Esophagus muscularis mucosa (tissue), 4 donors: ENCODE measurements around the gene DIP2B. TPM values are rescaled to one million over a fixed set of nuclear protein-coding genes. Genes with fewer than 3 reads are reported as not detected.
A peak's percentile ranks its signal among the peaks of the same experiment; 100 is the strongest.
"Not testable (repeated sequence)": the region's sequence is repeated elsewhere in the genome, so short reads cannot be mapped to it uniquely, and the experiment has no call there.

ENCODE experiments used
- DNase-seq: peaks from one replicate; pipeline ENCODE4 v3.0.0-alpha.2; 2017; ENCODE audit errors: extremely low spot score
- H3K27ac ChIP-seq, 4 donors: fragments of 200-600 bp; sonication (generic); replicated peaks in 1 of 4; 1 replicate in 3 of 4; 2 replicates in 1 of 4; pipeline ENCODE4 v1.5.1; 2016 to 2019; ENCODE audit warnings: mild to moderate bottlenecking in 1 of 4
- H3K27me3 ChIP-seq, 4 donors: fragments of 200-600 bp; sonication (generic); one replicate each; pipeline versions ENCODE4 v1.5.1 to v1.6.0; 2016 to 2019
- H3K36me3 ChIP-seq, 4 donors: fragments of 200-600 bp; sonication (generic); one replicate each; pipeline ENCODE4 v1.5.1; 2016 to 2019
- H3K4me1 ChIP-seq, 4 donors: fragments of 200-600 bp; sonication (generic); one replicate each; pipeline ENCODE4 v1.5.1; 2016 to 2019
- H3K4me3 ChIP-seq, 4 donors: fragments of 200-600 bp; sonication (generic); 1 replicate in 2 of 4; 2 replicates in 2 of 4; pipeline ENCODE4 v1.5.1; 2016 to 2019; ENCODE audit warnings: mild to moderate bottlenecking in 4 of 4, moderate library complexity in 1 of 4
- H3K9me3 ChIP-seq, 4 donors: fragments of 200-600 bp; sonication (generic); 1 replicate in 3 of 4; 2 replicates in 1 of 4; pipeline ENCODE4 v1.5.1; 2016 to 2019
- EP300 ChIP-seq: sonication (generic); formaldehyde crosslinking; IDR thresholded peaks from one replicate; pipeline ENCODE4 v1.6.1; 2017; ENCODE audit warnings: antibody characterized with exemption
- POLR2A ChIP-seq: fragments of 450-650 bp; IDR thresholded peaks from one replicate; pipeline ENCODE4 v1.6.1; 2017; ENCODE audit warnings: antibody characterized with exemption, moderate library complexity, mild to moderate bottlenecking, low read depth
- POLR2AphosphoS5 ChIP-seq, 2 donors: sonication (generic); formaldehyde crosslinking; IDR thresholded peaks; one replicate each; pipeline ENCODE4 v1.6.1; 2017; ENCODE audit warnings: antibody characterized with exemption in 2 of 2
- WGBS: methylation state at CpG from one replicate; pipeline ENCODE4 v1.1.5; 2018; 5-methylcytosine and 5-hydroxymethylcytosine counted together
- intact Hi-C: fragments of 100-400 bp; cut with DNase I; formaldehyde crosslinking; loops from one replicate; pipeline ENCODE4 v1.15.1; 2023
- total RNA-seq, 4 donors: library from RNA; depleted of rRNA; stranded (reverse); fragments of >200 nt; gene quantifications; one replicate each; pipeline versions ENCODE4 v1.1.0 to v1.2.1, GENCODE V29; 2016
- TF ChIP-seq, protein P1 (sequence below), 3 experiments: fragments of 200-600 bp in 2 of 3; fragments of 450-650 bp in 1 of 3; sonication (generic) in 2 of 3; IDR thresholded peaks; one replicate each; pipeline ENCODE4 v1.5.1; 2017 to 2019; ENCODE audit warnings: antibody characterized with exemption in 3 of 3, mild to moderate bottlenecking in 2 of 3, moderate library complexity in 1 of 3

The DIP2B gene
- total RNA-seq, 4 donors from 2014 or later = 18.7 to 23.0 (median 20.6) TPM

DNA sequence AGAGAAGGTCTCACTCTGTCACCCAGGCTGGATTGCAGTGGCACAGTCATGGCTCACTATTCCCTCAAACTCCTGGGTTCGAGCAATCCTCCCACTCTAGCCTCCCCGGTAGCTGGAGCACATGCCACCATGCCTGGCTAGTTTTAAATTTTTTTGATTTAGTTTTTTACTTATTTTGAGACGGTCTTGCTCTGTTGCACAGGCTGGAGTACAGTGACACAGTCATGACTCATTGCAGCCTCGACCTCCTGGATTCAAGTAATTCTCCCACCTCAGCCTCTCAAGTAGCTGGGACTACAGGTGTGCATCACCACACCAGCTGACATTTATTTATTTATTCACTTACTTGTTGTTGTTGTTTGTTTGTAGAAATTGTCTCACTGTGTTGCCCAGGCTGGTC, 22.2 kb upstream of the DIP2B start:
- TF ChIP-seq, protein P1, sequence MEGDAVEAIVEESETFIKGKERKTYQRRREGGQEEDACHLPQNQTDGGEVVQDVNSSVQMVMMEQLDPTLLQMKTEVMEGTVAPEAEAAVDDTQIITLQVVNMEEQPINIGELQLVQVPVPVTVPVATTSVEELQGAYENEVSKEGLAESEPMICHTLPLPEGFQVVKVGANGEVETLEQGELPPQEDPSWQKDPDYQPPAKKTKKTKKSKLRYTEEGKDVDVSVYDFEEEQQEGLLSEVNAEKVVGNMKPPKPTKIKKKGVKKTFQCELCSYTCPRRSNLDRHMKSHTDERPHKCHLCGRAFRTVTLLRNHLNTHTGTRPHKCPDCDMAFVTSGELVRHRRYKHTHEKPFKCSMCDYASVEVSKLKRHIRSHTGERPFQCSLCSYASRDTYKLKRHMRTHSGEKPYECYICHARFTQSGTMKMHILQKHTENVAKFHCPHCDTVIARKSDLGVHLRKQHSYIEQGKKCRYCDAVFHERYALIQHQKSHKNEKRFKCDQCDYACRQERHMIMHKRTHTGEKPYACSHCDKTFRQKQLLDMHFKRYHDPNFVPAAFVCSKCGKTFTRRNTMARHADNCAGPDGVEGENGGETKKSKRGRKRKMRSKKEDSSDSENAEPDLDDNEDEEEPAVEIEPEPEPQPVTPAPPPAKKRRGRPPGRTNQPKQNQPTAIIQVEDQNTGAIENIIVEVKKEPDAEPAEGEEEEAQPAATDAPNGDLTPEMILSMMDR (IDR thresholded peaks at IDR 0.05) = no peak
- TF ChIP-seq POLR2AphosphoS5 (IDR thresholded peaks at IDR 0.05) (no peak), POLR2A (no peak), EP300 (no peak)
- no peaks in the 10 kb centered on the region for H3K27me3 ChIP-seq
- peaks cover 0 to 15% (median 5%) of the 10 kb centered on the region in 4 donors for H3K4me1 ChIP-seq
- no peaks in the 10 kb centered on the region for H3K9me3 ChIP-seq
- no peak for DNase-seq
- peaks cover 0 to 7% (median 0%) of the 10 kb centered on the region in 4 donors for H3K36me3 ChIP-seq
- no peak overlapping the region for H3K4me3 ChIP-seq
- intact Hi-C loops = no loop called here
- WGBS = 92% methylated on average over 4 of the region's 4 CpGs
- H3K27ac ChIP-seq = no peak overlapping the region

DNA sequence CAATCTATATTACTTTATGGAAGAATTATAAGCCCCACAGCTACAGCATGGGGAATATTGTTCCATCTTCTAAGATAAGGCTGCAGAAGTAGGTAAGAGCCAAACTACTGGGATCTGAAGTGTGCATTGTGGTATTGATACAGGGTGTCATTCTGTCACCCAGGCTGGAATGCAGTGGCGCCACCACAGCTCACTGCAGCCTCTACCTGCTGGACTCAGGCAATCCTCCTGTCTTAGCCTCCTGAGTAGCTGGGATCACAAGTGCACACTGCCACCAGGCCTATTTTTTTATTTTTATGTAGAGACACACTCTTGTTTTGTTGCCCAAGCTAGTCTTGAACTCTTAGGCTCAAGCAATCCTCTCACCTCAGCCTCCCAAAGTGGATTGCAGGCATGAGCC, 21.3 kb upstream of the DIP2B start:
- no peak overlapping the region for H3K27ac ChIP-seq
- DNase-seq = no peak
- H3K4me1 ChIP-seq = peaks cover 0 to 8% (median 3%) of the 10 kb centered on the region in 4 donors
- no peaks in the 10 kb centered on the region for H3K9me3 ChIP-seq
- WGBS = 100% methylated on average over 1 of the region's 1 CpG
- TF ChIP-seq POLR2AphosphoS5 (IDR thresholded peaks at IDR 0.05) (no peak), POLR2A (no peak), EP300 (no peak)
- TF ChIP-seq, protein P1 (IDR thresholded peaks at IDR 0.05) = no peak
- no peak overlapping the region for H3K4me3 ChIP-seq
- H3K36me3 ChIP-seq = no peaks in the 10 kb centered on the region
- H3K27me3 ChIP-seq = no peaks in the 10 kb centered on the region
- intact Hi-C loops = no loop called here

DNA sequence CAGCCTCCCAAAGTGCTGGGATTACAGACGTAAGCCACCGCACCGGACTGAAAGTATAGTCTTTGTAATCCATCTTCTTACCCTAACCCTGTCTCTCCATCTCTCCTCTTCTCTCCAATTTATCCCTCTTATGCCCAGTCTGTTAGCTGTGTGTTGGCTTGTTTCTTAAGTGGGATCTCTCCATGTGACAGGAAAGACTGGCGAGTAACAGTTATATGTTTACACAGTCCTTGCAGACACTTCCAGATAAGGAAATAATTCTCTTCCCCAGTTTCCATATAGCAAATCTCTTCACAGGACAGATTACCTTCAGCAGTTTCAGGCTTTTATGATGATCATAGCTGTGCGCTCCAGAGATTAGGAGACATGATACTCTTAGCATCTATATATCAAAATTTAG, 16.0 kb upstream of the DIP2B start:
- no peaks in the 10 kb centered on the region for H3K27me3 ChIP-seq
- no peak overlapping the region for H3K27ac ChIP-seq
- intact Hi-C loops = no loop called here
- H3K4me1 ChIP-seq = no peaks in the 10 kb centered on the region
- WGBS = 89% methylated on average over 5 of the region's 5 CpGs
- no peak overlapping the region for H3K4me3 ChIP-seq
- H3K9me3 ChIP-seq = peaks cover 0 to 12% (median 8%) of the 10 kb centered on the region in 4 donors
- TF ChIP-seq POLR2AphosphoS5 (IDR thresholded peaks at IDR 0.05) (no peak), EP300 (no peak), POLR2A (no peak)
- TF ChIP-seq, protein P1 (IDR thresholded peaks at IDR 0.05) = no peak
- no peaks in the 10 kb centered on the region for H3K36me3 ChIP-seq
- no peak for DNase-seq

DNA sequence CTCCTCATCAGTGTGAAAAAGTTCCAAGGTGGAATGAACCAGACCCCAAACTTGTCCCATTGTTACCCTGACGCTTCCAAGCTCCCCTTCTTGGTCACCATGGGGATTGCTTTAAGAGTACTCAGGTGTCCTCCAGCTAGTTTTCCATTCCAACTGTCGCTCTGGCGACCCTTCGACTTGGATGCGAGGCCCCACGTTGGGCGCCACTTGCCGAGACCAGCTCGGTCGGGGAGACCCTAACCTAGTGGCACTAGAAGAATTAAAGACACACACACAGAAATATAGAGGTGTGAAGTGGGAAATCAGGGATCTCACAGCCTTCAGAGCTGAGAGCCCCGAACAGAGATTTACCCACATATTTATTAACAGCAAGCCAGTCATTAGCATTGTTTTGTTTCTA, 6.7 kb upstream of the DIP2B start:
- intact Hi-C loops, H3K27ac ChIP-seq, DNase-seq, H3K36me3 ChIP-seq, H3K4me1 ChIP-seq, H3K27me3 ChIP-seq, H3K4me3 ChIP-seq: not testable (repeated sequence)
- 95% methylated on average over 11 of the region's 11 CpGs for WGBS
- H3K9me3 ChIP-seq = peaks cover 7 to 43% (median 30%) of the 10 kb centered on the region in 4 donors

DNA sequence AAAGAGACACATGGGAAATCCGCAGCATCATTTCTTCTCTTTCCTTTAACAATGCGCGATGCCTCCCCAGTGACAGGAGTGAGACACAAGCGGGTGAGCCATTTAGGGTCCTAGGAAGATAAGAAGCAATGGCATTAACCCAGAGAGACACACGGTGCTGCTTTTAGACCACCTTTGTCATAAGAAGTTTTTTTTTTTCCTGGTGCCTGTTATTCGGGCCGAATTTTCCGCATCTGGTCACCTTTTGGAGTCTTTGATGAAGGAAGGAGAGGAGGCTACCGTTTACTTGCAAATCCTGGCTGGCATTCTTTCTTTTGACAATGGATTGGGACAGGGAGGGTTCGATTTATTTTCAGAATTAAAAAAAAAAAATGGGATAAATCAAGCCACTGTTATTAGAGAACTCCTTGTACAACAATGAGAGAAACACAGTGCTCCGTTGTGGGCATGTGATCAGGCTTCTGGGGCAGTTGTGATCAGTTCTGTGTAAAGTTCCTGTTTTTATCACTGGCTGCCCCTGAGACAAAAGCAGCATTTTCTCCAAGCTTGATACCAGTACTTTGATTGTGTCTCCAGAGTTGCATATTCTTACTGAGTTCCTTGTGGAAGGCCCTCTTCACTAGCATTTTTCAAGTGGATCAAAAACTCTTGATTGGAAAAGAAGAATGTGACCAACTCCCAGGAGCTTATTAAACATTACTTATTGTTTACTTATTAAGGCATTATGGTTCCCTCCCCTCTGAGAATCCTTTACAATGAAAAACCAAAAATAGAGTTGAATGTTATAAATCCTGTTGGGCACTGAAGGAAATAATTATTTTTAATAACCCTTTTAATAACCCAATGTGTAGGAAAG, 1.1 kb downstream of the DIP2B start:
- H3K4me1 ChIP-seq = peaks cover 40 to 57% (median 56%) of the 10 kb centered on the region in 4 donors

More for the DNA sequence above, 1.1 kb downstream of the DIP2B start:
- under 1% methylated on average over 11 of the region's 11 CpGs for WGBS
- TF ChIP-seq POLR2A (no peak), POLR2AphosphoS5 (IDR thresholded peaks at IDR 0.05) (no peak), EP300 (no peak)
- TF ChIP-seq, protein P1 (IDR thresholded peaks at IDR 0.05) = no peak
- H3K27ac ChIP-seq = peak overlapping the region; percentile 94 to 98 (median 98)
- intact Hi-C loops = loop anchor here (10.0 kb wide), 1 partner anchor 209 kb away; no protein-coding TSS in a partner anchor
- no peak for DNase-seq
- H3K36me3 ChIP-seq = no peaks in the 10 kb centered on the region
- H3K4me3 ChIP-seq = peak overlapping the region; percentile 85 to 99 (median 93)
- H3K9me3 ChIP-seq = no peaks in the 10 kb centered on the region
- no peaks in the 10 kb centered on the region for H3K27me3 ChIP-seq
